IMR-90 (cell line): ENCODE data around the gene CAPN5. TPM values are rescaled to one million over a fixed set of nuclear protein-coding genes. Genes with fewer than 3 reads are reported as not detected.

ENCODE experiments used
- ATAC-seq: fragments of 200-7000 bp; cut with Tn5 transposase; 2 replicates; pipeline ENCODE4 v1.9.1; 2020; ENCODE audit warnings: low read depth, mild to moderate bottlenecking, moderate library complexity
- BruUV-seq: library from RNA; stranded (reverse); fragments of 400-500 nt; replicated peaks from 2 replicates; lab custom pipeline; 2021; lab: Mats Ljungman, UMichigan
- CTCF ChIA-PET: fragments of 300-600 bp; formaldehyde crosslinking; extraction: SDS; loops from one replicate; lab custom pipeline; 2021; ENCODE audit warnings: antibody characterized with exemption; lab: Yijun Ruan, JAX
- POLR2A ChIA-PET: fragments of 300-600 bp; sonication (Branson Sonifier 250); formaldehyde crosslinking; loops from one replicate; lab custom pipeline; 2022; ENCODE audit warnings: antibody characterized with exemption; ENCODE audit not compliant: unreplicated experiment; lab: Charles Lee
- DNase-seq: peaks from one replicate; pipeline ENCODE4 v3.0.0; 2013
- H2AFZ ChIP-seq: replicated peaks from 2 replicates; pipeline ENCODE3; 2013; ENCODE audit warnings: low read length, mild to moderate bottlenecking; ENCODE audit not compliant: poor library complexity
- H2AK5ac ChIP-seq: 2 replicates; pipeline ENCODE4 v1.6.1; 2013; ENCODE audit warnings: low read depth, low read length, inconsistent platforms
- H2AK9ac ChIP-seq: replicated peaks from 2 replicates; pipeline ENCODE3; 2013; ENCODE audit warnings: mild to moderate bottlenecking, low read depth, low read length, moderate library complexity; ENCODE audit not compliant: poor library complexity
- H2BK120ac ChIP-seq: 2 replicates; pipeline ENCODE4 v1.6.1; 2013; ENCODE audit warnings: low read depth, low read length, inconsistent platforms
- H2BK15ac ChIP-seq: 3 replicates; pipeline ENCODE4 v1.6.1; 2013; ENCODE audit warnings: low read depth, low read length, inconsistent platforms
- H2BK20ac ChIP-seq: 2 replicates; pipeline ENCODE4 v1.6.1; 2013; ENCODE audit warnings: low read depth, mild to moderate bottlenecking, inconsistent platforms, low read length, moderate library complexity
- H2BK5ac ChIP-seq: 2 replicates; pipeline ENCODE4 v1.6.1; 2013; ENCODE audit warnings: mild to moderate bottlenecking, low read depth, low read length, inconsistent platforms; ENCODE audit not compliant: poor library complexity, severe bottlenecking
- H3K14ac ChIP-seq: replicated peaks from 2 replicates; pipeline ENCODE4 v1.6.1; 2013; ENCODE audit warnings: low read depth, low read length, inconsistent platforms
- H3K18ac ChIP-seq: 2 replicates; pipeline ENCODE4 v1.6.1; 2013; ENCODE audit warnings: low read depth, low read length, control low read depth
- H3K23ac ChIP-seq: 2 replicates; pipeline ENCODE4 v1.6.1; 2013; ENCODE audit warnings: low read depth, low read length, inconsistent platforms
- H3K27ac ChIP-seq: 2 replicates; pipeline ENCODE4 v1.5.1; 2013; ENCODE audit warnings: mild to moderate bottlenecking, control low read depth, low read length; ENCODE audit not compliant: insufficient read depth
- H3K27me3 ChIP-seq: 2 replicates; pipeline ENCODE4 v1.6.1; 2013; ENCODE audit warnings: low read length; ENCODE audit not compliant: control insufficient read depth, insufficient read depth
- H3K36me3 ChIP-seq: 2 replicates; pipeline ENCODE4 v1.6.1; 2013; ENCODE audit warnings: low read length, mixed read lengths; ENCODE audit not compliant: control insufficient read depth, insufficient read depth
- H3K4ac ChIP-seq: 2 replicates; pipeline ENCODE4 v1.6.1; 2013; ENCODE audit warnings: low read depth, low read length, inconsistent platforms
- H3K4me1 ChIP-seq: 2 replicates; pipeline ENCODE4 v1.6.1; 2013; ENCODE audit warnings: low read length, mixed read lengths; ENCODE audit not compliant: control insufficient read depth, insufficient read depth
- H3K4me2 ChIP-seq: 2 replicates; pipeline ENCODE4 v1.6.1; 2013; ENCODE audit warnings: low read depth, mild to moderate bottlenecking, control low read depth, low read length, moderate library complexity
- H3K4me3 ChIP-seq: 2 replicates; pipeline ENCODE4 v1.5.1; 2013; ENCODE audit warnings: low read depth, mild to moderate bottlenecking, control low read depth, low read length, moderate library complexity; ENCODE audit not compliant: insufficient read depth
- H3K56ac ChIP-seq: 2 replicates; pipeline ENCODE4 v1.6.1; 2013; ENCODE audit warnings: low read length, inconsistent platforms; ENCODE audit not compliant: insufficient read depth; ENCODE audit errors: extremely low read depth
- H3K79me1 ChIP-seq, 2 experiments: 2 replicates each; pipeline ENCODE4 v1.6.1; 2013; ENCODE audit warnings: low read length in 2 of 2, inconsistent platforms in 1 of 2, low read depth in 1 of 2
- H3K9ac ChIP-seq: 2 replicates; pipeline ENCODE4 v1.6.1; 2013; ENCODE audit warnings: low read depth, low read length, control low read depth
- H3K9me1 ChIP-seq: 2 replicates; pipeline ENCODE4 v1.6.1; 2013; ENCODE audit warnings: low read length, inconsistent platforms; ENCODE audit not compliant: insufficient read depth
- H3K9me3 ChIP-seq: 2 replicates; pipeline ENCODE4 v1.6.1; 2013; ENCODE audit warnings: low read length; ENCODE audit not compliant: control insufficient read depth, insufficient read depth
- H4K20me1 ChIP-seq: 2 replicates; pipeline ENCODE4 v1.6.1; 2013; ENCODE audit warnings: low read length, inconsistent platforms; ENCODE audit not compliant: insufficient read depth
- H4K5ac ChIP-seq: 2 replicates; pipeline ENCODE4 v1.6.1; 2013; ENCODE audit warnings: mild to moderate bottlenecking, low read depth, low read length, control low read depth
- H4K8ac ChIP-seq, 2 experiments: 2 replicates each; pipeline ENCODE4 v1.6.1; 2013; ENCODE audit warnings: low read depth in 2 of 2, low read length in 2 of 2, control low read depth in 1 of 2, inconsistent platforms in 1 of 2
- H4K91ac ChIP-seq: 2 replicates; pipeline ENCODE4 v1.6.1; 2013; ENCODE audit warnings: low read depth, low read length, inconsistent platforms; ENCODE audit not compliant: insufficient read depth
- BHLHE40 ChIP-seq: fragments of 150-350 bp; IDR thresholded peaks from 2 replicates; pipeline ENCODE4 v1.6.1; 2016; ENCODE audit warnings: mild to moderate bottlenecking, low read depth, low read length
- CEBPB ChIP-seq: IDR thresholded peaks from 2 replicates; pipeline ENCODE4 v1.6.1; 2012; ENCODE audit warnings: low read depth, low read length, improper control_type of control experiment
- CHD1 ChIP-seq: IDR thresholded peaks from 2 replicates; pipeline ENCODE4 v1.6.1; 2012; ENCODE audit warnings: low read depth, low read length, improper control_type of control experiment
- MAFK ChIP-seq: IDR thresholded peaks from 2 replicates; pipeline ENCODE4 v1.6.1; 2012; ENCODE audit warnings: low read depth, low read length, improper control_type of control experiment
- MAZ ChIP-seq: IDR thresholded peaks from 2 replicates; pipeline ENCODE4 v1.6.1; 2012; ENCODE audit warnings: low read depth, mild to moderate bottlenecking, low read length, improper control_type of control experiment, moderate library complexity, borderline replicate concordance
- RCOR1 ChIP-seq: IDR thresholded peaks from 2 replicates; pipeline ENCODE4 v1.6.1; 2012; ENCODE audit warnings: mild to moderate bottlenecking, low read length, improper control_type of control experiment; ENCODE audit not compliant: insufficient replicate concordance
- WGBS, 2 experiments: methylation state at CpG; one replicate each; pipeline versions ENCODE4 v1.1.5 to v1.1.7; 2013; ENCODE audit warnings: missing lambda C conversion rate in 2 of 2; ENCODE audit not compliant: insufficient read length in 1 of 2; ENCODE audit errors: extremely low coverage in 2 of 2; 5-methylcytosine and 5-hydroxymethylcytosine counted together
- dilution Hi-C: fragments of 300-500 bp; cut with HindIII; formaldehyde crosslinking; loops from one replicate; pipeline ENCODE4 v1.14.3; 2018; ENCODE audit warnings: low sequenced_read_pairs; ENCODE audit not compliant: unreplicated experiment
- in situ Hi-C: fragments of 300-500 bp; cut with MboI; formaldehyde crosslinking; loops from 3 replicates; pipeline ENCODE4 v1.14.3; 2019; ENCODE audit warnings: low sequenced_read_pairs, inconsistent platforms, mixed read lengths
- intact Hi-C: fragments of 100-400 bp; cut with micrococcal nuclease; formaldehyde crosslinking; loops from 2 replicates; pipeline ENCODE4 v1.10.0; 2022
- polyA plus RNA-seq, 3 experiments: library from polyadenylated mRNA; depleted of rRNA; stranded (reverse); fragments of >200 nt; gene quantifications; 2 replicates each; pipeline ENCODE4 v1.2.3, GENCODE V29; 2012; ENCODE audit warnings: low replicate concordance in 1 of 3
- total RNA-seq: library from RNA; depleted of rRNA; stranded (reverse); fragments of >200 nt; gene quantifications from 2 replicates; pipeline ENCODE4 v1.2.3, GENCODE V29; 2012
- TF ChIP-seq, protein P1 (sequence below): conservative IDR thresholded peaks from 2 replicates; pipeline ENCODE4 v1.5.1; 2012; ENCODE audit warnings: mild to moderate bottlenecking, low read depth, low read length, improper control_type of control experiment

The CAPN5 gene
- total and polyA plus RNA-seq, 2 of the 4 experiments (the other 2 are of a cell fraction) = 8.1 to 24.0 TPM

GRCh38 chr11:77044886-77045285 is 21.9 kb upstream of the CAPN5 start:
- ATAC-seq (no peak), DNase-seq (no peak)
- Histone ChIP-seq H4K20me1 (no peaks in the 10 kb centered on the region), H4K8ac (no peak overlapping the region), H2AK9ac (no peak overlapping the region), H3K4me1 (no peaks in the 10 kb centered on the region), H3K9me3 (no peaks in the 10 kb centered on the region), H3K14ac (no peak overlapping the region), H3K9me1 (no peaks in the 10 kb centered on the region), H2BK15ac (no peak overlapping the region), H2BK20ac (no peak overlapping the region), H3K9ac (no peak overlapping the region), H3K36me3 (no peaks in the 10 kb centered on the region), H3K27ac (no peak overlapping the region), H2AK5ac (no peak overlapping the region), H3K4ac (no peak overlapping the region), H4K91ac (no peak overlapping the region), H3K27me3 (peaks cover 16% of the 10 kb centered on the region), H3K4me2 (no peak overlapping the region), H2BK120ac (no peak overlapping the region), H2BK5ac (no peak overlapping the region), H3K23ac (no peak overlapping the region), H3K18ac (no peak overlapping the region), H3K4me3 (no peak overlapping the region), H2AFZ (no peak overlapping the region), H4K5ac (no peak overlapping the region), H3K56ac (no peak overlapping the region), H3K79me1 (no peaks in the 10 kb centered on the region)
- BruUV-seq = no TSS peak
- TF ChIP-seq, protein P1, sequence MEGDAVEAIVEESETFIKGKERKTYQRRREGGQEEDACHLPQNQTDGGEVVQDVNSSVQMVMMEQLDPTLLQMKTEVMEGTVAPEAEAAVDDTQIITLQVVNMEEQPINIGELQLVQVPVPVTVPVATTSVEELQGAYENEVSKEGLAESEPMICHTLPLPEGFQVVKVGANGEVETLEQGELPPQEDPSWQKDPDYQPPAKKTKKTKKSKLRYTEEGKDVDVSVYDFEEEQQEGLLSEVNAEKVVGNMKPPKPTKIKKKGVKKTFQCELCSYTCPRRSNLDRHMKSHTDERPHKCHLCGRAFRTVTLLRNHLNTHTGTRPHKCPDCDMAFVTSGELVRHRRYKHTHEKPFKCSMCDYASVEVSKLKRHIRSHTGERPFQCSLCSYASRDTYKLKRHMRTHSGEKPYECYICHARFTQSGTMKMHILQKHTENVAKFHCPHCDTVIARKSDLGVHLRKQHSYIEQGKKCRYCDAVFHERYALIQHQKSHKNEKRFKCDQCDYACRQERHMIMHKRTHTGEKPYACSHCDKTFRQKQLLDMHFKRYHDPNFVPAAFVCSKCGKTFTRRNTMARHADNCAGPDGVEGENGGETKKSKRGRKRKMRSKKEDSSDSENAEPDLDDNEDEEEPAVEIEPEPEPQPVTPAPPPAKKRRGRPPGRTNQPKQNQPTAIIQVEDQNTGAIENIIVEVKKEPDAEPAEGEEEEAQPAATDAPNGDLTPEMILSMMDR = no peak
- no peak for TF ChIP-seq BHLHE40
- TF ChIP-seq CEBPB = no peak
- no peak for TF ChIP-seq MAFK
- no peak for TF ChIP-seq CHD1
- no peak for TF ChIP-seq MAZ
- no peak for TF ChIP-seq RCOR1
- in situ Hi-C loops (loop anchor here (5.0 to 25.0 kb wide), 3 partner anchors 47 to 308 kb away; no protein-coding TSS in a partner anchor), dilution Hi-C loops (no loop called here), intact Hi-C loops (loop anchor here (10.0 kb wide), 2 partner anchors 500 to 570 kb away; no protein-coding TSS in a partner anchor)
- 95% methylated on average over 6 of the region's 9 CpGs; no CpG with 5 or more reads in 1 of the 2 experiments for WGBS, 2 experiments
- ChIA-PET CTCF (interaction anchor here (1.0 to 1.9 kb wide), 2 partner anchors 46 to 125 kb away, joined by 4 to 7 read pairs; no protein-coding TSS in a partner anchor), POLR2A (no interaction called here)
